Activated CD4-positive, CD25-positive, alpha-beta regulatory T cell treated with anti-CD3 and anti-CD28 coated beads, Interleukin-2, amount 50 U/mL, for 24 hours (primary cell): Measurements from ENCODE around the gene OSGEPL1.
A peak's percentile ranks its signal among the peaks of the same experiment; 100 is the strongest.
"Not testable (repeated sequence)": the region's sequence is repeated elsewhere in the genome, so short reads cannot be mapped to it uniquely, and the experiment has no call there.

ENCODE experiments used
- ATAC-seq, 2 donors: fragments of 150-1000 bp; cut with Tn5 transposase; one replicate each; pipeline ENCODE4 v1.10.0; 2021; ENCODE audit warnings: mild to moderate bottlenecking in 1 of 2, moderate library complexity in 1 of 2

Gene OSGEPL1, protein sequence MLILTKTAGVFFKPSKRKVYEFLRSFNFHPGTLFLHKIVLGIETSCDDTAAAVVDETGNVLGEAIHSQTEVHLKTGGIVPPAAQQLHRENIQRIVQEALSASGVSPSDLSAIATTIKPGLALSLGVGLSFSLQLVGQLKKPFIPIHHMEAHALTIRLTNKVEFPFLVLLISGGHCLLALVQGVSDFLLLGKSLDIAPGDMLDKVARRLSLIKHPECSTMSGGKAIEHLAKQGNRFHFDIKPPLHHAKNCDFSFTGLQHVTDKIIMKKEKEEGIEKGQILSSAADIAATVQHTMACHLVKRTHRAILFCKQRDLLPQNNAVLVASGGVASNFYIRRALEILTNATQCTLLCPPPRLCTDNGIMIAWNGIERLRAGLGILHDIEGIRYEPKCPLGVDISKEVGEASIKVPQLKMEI

DNA sequence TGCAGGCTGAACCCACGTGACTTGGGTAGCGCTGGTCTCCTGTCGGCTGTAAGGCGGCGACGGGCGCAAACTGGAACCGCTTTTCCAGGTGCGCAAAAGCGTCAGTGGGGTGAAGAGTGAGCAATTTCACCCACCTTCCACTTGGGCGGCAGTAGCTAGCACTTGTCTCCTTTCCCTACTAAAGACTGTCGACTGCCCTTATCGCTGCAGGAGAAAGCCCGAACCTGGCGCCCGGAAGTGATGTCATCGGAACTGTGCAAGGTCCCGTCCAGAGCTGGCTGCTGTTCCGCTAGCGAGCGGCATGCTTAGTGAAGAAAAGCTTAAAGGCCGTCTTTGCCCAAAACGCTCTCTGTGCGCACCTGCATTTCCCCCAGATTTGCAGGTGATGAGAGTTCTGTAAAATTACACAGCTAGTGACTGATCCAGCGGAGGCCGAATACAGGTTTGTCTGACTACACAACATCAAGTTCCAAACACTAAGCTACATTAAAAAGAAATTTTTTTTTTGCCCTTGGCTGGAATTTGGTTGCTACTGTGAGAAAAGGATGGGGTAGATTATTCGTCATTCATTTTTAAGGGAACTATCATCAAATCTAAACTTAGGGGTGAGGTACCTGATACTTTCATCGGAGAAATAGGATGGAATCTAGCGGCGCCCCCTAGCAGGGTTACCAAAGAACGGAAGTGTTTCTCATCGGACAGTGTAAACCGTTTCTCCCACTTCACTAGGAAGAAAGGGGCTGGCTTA is at the start of gene OSGEPL1:
TSS of gene OSGEPL1 (minus strand) at position 242 of the 748 bp plus-strand sequence. CDS start 1,152 bp downstream, outside the sequence.
- peak; percentile 97 for ATAC-seq

DNA sequence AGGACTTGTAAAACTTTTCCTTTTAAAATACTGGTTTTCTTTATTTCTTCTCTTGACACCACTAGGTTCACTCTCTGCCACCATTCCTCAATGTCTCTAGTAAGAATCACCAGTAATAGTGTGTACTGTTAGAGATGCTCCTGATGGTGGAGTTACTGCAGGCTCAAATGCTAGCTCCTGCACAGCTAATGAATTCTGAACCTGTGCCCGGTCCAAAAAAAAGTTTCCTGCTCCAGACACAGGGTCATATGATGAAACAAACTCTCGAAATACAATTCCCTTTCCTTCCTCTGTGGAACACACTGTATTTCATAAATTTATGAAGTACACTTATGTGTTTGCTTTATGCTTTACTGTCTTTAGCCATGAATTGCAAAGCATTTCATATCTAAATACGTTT is 40.8 kb upstream of the OSGEPL1 start:
- ATAC-seq: no peak

DNA sequence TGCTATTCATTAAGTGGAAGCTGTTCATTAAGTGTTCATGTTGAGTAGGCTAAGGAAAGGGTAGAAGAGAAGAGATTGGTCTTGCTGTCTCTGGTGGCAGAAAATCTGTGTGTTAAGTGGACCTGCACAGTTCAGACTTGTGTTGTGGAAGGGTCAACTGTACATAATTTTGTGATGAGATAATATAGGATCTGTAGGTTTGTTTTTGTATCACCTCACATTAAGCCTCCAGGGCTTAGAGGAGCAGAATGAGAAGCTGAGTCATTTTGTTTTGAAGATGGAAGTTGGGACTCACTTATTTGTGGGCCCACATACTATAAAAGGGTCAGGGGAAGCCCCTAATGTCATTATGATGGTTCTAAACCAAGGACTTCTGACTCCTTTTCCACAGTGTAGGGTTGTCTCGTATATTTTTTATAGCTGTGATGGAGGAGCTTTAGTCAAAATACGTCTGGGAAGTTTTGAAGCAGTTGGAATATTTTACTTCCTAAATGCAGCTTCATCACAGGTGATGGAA is 39.9 kb upstream of the OSGEPL1 start:
- no peak for ATAC-seq

DNA sequence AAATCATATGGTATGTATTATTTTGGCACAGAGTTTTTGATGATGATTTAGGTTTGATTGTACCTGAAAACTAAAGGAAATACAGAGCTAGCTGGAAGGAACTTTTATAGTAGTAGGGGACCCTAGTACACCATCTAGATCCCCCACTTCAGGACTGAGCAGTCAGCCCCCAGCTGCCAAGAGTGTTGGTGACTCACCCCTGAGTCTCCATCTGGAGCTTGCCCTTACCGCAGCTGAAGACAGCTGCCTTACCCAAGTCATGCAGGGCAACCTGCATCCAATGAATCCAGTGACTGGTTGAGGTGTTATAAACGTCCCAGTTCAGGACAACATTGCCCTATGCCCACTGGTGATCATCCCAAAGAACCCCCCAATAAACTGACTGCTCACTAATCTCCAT is 36.9 kb upstream of the OSGEPL1 start:
- no peak for ATAC-seq

DNA sequence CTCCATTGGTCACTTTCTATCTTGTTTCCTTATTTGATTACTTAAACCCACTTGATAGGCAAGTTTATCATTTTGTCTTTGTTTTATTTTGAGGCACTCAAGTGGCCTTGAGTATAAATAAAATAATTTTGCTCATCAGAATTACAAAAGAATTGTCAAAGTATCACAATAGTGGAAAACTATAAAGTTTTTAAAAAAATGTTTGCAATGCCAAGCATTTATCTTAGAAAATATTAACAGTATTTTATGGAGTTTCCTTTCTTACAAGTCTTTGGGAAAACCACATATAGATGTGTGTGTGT is 36.4 kb upstream of the OSGEPL1 start:
- ATAC-seq: no peak

DNA sequence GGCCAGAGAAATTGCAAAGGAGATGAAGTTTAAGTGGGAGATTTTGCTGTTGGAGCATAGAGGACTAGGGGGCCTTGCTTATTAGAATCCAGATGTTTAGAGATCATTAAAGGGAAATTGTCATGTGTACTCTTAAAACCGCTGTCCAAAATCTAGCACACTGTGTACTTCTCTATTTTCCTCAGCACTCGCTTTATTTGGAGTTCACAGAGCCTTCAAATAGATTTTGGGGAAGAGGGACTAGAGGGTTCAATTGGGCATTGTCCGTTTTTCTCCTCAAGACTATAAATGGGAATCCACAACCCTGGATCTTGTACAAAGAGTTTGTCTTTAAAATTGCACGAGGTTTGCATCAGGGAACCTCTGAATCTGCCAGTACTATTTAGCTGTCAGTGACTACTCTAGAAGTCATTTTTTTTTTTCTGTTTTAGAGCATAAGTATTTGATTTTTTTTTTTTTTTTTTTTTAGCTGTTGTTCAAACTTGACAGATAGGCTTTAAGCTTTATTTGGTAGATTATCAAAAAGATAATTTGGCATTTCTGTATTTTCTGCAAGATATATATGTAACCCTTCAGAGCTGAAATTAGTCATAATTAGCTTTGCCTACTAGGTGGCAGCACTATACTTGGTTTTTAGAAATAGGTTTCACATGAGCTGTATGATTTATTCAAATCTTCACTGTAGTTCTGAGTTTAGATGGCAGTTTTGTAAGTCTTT is 35.9 kb upstream of the OSGEPL1 start:
- ATAC-seq: peak; percentile 61 to 63

DNA sequence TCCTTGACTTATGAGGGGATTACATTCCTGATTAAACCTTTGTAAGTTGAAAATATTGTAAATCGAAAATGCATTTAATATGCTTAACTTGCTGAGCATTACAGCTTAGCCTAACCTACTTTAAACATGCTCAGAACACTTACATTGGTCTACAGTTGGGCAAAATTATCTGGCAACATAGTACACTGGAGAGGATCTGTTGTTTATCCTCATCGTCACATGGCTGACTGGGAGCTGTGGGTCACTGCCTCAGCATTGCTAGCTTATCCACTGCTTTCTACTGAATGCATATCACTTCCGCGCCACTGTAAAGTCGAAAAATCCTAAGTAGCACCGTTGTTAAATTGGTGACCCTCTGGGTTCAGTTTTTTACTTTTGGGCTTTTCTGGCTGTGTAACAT is 35.3 kb upstream of the OSGEPL1 start:
- no peak for ATAC-seq

DNA sequence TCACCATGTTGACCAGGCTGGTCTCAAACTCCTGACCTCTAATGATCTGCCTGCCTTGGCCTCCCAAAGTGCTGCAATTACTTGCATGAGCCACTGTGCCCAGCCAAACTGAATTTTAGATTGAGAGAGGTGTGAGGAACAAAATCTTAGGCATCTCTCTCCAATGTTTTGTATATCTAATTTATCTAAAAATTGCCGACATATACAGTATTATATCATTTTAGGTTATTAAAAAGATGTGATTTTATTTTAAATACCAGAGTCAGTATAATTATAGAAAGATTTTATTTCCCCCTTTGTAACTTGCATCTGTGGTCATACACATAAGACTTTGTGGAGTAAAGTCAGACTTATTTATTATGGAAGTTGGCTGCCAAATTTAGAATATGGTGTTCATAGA is 31.7 kb upstream of the OSGEPL1 start:
- ATAC-seq: no peak

DNA sequence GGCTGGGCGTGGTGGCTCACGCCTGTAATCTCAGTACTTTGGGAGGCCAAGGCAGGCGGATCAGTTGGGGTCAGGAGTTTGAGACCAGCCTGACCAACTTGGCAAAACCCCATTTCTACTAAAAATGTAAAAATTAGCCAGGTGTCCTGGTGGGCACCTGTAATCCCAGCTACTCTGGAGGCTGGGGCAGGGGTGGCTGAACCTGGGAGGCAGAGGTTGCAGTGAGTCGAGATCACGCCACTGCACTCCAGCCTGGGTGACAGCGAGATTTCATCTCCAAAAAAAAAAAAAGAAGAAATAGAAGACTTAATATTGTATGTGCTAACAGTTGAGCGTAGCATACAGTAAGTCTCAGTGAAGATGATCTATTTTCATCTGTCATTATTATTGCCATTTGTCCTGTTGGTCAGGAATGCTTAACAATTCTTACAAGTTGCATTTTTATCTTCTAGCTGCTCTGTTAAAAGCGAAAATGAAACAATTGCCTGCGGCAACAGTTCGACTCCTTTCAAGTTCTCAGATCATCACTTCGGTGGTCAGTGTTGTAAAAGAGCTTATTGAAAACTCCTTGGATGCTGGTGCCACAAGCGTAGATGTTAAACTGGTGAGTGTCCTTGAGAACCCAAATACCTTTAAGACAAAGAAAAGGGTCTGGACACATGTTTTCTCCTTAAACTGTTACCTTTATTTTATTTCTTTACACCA is 28.9 kb upstream of the OSGEPL1 start:
- no peak for ATAC-seq

DNA sequence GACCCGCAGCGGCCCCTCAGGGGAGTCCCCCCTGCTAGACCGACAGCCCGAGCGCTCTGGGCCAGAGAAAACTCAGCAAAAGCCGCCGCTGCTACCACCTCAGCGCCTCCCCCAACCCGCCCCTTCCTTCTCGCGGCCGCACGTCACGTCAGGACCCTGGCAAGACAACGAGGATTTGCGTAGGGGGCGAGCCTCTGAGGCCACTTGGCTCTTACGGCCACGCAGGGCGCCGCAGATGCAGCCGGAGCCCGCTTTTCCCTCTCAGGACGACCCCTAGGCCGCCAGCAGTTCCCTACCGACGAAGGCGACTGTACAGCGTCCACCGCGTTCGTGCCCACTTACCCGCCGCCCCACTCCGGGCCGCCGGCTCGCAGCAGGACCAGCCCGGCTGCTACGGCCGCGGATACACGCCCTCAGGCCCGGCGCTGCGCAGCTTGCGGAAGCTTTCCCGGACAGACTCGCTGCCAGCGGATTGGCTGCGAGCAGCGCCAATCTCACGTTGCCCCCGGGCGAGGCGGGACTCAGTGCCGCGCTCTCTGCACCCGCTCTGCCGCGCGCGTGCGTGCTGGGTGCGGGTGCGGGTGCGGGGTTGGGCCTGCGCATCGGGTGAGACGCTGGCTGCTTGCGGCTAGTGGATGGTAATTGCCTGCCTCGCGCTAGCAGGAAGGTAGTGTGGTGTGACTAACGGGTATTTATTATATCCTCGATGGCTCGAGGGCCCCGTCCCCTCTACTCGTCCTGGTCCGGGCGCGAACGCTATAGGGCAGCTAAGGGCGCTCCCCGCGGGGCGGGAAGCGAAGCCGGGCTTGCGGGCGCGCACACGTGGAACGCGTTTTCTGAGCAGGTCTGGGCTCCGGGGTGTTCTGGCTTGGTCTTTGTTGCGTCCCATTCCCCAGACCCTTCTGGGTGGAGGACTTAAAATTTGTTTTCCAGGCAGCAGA is 21.6 kb upstream of the OSGEPL1 start, which contains the start of the genes ORMDL1 and PMS1:
TSS of gene ORMDL1 (minus strand) at position 413 of the 941 bp plus-strand sequence. CDS start 1,744 bp downstream, outside the sequence.
TSS of gene PMS1 (plus strand) at position 524 of the 941 bp plus-strand sequence. CDS start 7,360 bp downstream, outside the sequence.
- peak; percentile 91 to 93 for ATAC-seq

DNA sequence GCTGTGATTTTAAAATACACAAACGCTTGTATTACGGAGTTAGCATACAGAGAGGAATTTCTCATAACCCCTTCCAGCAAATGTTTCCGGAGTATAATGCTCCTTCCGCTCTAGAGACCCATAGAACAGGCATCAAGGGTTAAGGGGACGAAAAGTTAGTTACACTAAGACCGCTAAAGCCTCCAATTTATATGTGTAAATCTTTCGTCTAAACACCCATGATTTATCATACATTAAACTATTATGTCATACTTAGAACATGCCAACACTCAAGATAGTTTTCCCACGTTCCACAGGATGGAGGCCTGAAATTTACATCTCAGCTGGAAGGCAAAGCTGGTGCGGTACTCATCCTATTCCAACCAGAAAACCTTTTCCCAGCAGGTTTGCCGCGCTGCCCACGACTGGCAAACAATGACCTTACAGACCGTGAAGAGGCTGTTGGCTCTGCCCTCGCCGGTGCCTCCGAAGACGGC is 20.9 kb upstream of the OSGEPL1 start:
- ATAC-seq: no peak

DNA sequence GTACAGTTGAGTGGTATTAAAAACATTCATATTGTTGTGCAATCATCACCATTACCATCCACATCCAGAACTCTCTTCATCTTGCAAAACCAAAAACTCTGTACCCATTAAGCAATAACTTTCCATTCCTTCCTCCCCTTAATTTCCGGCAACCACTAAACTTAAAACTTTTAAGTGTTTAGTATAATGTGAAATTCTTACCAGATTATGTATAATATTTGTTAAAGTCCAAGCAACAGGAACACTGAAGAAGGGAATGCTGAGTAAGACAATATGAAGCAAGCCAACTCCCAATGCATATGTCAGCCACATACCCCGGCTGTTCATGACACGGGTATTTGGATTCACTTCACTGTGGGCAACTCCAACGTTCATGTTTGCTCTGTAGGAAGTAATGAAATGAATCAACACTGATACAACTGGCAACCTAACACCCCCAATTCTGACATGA is 19.7 kb upstream of the OSGEPL1 start:
- ATAC-seq: no peak

DNA sequence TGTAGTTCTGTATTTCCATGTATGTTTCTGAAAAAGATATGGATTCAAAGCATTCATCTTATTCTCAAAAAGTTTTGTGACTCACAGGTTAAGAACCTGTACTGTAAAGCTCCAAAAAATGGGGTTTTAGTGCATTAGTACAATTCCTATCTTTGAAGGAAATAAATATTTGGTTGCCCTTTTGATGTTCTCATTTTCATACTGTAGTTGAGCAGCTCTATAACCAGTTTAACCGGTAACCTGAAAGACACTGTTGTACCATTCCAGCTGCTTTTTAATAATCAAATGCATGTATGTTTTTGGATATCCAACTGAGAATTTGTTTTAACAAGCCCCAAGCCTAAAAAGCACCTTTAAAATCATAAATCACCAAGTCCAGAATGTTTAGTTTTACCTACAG is 9.6 kb upstream of the OSGEPL1 start:
- ATAC-seq: no peak

DNA sequence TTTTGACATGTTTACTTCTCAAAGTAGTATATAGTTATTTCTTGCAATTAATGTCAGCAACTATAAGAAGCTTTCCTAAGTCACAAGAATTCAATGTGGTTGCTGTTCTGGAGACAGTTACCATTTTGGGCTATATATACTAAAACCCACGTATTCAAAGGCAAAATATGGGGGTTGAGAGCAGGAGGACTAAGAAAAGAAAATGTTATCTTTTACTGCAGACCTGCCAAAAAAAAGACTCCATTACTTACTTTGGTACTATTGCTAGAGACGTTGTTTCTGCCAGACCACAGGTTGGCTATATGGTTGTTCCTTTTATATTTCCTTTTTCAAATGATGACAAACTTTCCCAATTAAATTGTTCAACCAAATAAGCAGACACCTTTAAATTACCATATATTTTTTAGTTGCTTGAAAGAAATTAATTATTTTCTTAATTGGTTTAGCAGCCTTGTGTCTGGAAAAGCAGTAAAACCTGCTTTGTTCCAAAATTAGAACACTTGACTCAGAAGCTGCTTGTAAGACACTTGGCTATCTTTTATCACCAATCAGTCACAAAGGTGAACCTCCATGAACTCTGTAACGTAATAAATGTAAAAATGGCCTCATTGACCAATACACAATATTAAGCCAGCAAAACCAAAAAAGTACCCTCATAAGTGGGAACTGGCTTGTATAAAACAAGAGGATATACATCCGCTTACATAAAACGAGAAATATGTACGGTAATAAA is 8.2 kb upstream of the OSGEPL1 start:
- ATAC-seq: no peak

DNA sequence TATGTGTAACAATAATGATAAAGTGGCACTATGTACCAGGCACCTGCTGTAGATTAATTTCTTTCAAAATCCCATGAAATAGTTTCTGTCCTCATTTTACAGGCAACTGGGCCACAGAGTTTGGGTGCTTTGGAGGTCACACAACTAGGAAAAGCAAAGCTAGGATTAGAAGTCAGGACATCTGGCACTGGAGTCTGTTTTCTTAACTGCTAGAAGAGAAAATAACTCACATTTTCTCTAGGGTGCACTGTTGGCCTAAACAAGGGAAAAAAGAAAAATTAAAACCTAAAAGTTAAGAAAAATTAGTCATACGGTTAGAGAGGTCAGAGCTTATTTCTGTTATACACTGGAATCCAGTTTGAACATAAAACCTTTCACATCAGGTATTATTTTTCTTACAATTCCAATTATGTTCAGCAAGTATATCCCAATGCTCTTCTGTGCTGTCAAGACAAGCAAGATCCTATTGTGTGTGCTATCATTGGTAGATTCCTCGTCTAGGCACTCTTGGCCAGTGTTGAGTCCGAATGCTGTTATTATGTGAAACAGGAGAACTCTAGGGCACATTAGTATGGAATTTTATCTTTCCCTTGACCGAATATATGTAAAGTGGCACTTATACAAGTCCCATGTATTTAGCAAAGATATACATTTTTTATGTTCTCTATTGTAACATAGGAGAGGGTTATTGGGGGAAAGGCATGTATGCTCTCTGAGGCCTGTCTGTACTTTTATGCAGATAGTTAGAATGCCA is 1.5 kb upstream of the OSGEPL1 start:
- ATAC-seq: no peak

DNA sequence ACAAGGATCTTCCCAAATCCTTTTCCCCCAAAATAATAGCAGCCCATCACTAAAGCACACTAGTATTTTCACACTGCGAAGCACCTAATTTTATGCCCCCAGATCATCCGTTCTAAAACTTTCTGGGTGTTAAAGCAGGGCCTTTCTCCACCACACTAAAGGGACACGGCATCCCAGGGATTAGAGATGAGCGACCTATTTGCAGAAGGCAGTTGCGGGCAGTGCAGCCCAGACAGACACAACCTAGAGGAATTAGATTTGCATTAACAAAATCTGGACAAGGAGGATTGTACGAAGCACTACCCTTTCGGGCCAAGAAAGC is 402 bp downstream of the OSGEPL1 start:
- ATAC-seq: no peak

DNA sequence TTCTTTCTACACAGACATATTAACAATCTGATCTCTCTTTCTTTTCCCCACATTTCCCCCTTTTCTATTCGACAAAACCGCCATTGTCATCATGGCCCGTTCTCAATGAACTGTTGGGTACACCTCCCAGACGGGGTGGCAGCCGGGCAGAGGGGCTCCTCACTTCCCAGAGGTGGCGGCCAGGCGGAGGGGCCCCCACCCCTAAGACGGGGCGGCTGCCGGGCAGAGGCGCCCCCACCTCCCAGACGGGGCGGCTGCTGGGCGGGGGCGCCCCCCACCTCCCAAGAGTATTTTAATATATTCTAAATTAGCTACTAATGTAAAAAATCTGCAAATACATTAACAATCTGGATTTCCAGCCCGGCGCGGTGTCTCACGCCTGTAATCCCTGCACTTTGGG is 2.4 kb downstream of the OSGEPL1 start:
- not testable (repeated sequence) for ATAC-seq

DNA sequence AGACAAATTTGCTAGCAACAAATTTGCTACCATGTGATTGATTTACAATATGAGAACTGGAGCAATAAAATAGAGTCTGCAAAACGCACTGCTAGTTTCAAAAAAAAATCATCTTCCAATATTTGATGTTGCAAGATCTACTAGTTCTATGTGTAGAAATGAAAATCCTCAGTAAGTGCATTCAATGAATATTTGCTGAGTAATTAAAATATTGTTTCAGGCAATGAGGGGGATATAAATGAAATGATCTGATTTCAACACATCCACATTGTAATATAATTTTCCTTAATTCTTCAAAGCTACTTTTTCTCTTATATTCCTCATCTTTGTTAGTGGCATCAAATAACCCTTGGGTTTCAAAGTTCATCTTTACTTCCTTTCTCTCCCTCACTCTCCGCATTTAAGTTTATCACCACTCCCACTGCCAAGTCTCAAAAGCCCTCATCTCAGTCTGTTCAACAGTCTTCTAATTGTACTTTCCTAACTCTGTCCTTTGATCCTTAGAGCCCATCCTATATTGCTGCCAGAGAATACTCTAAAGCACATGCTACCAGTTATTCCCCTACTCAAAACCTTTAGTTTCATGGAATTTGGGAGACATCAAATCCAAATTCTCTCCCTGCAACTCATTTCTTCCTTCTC is 6.2 kb downstream of the OSGEPL1 start:
- no peak for ATAC-seq

DNA sequence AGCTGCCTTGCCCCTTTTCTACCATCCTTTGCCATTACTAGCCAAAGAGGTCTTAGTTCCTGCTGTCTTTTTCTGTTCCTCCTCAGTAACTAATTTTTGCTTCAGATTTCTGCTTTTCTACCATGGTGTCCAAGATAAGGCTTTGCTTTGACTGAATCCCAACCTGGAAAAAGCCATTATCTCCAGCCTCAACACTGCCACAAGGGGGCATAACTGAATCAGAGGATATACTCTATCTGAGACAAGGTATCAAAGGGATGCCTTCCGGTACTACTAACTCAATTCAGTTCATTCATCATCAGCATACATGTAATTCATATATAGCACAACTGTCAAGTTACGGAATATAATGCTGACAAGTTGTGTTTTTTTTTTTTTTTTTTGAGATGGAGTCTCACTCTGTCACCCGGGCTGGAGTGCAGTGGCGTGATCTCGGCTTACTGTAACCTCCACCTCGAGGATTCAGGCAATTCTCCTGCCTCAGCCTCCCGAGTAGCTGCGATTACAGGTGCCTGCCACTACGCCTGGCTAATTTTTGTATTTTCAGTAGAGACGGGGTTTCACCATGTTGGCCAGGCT is 11.4 kb downstream of the OSGEPL1 start:
- peak in 1 of 2 donors; percentile 51 for ATAC-seq
